Panc1 (cell line): Measurements from ENCODE around the gene XIRP2. TPM values are rescaled to one million over a fixed set of nuclear protein-coding genes. Genes with fewer than 3 reads are reported as not detected.

ENCODE experiments used
- ATAC-seq: fragments of 200-7000 bp; cut with Tn5 transposase; 2 replicates; pipeline ENCODE4 v1.9.1; 2020; ENCODE audit warnings: mild to moderate bottlenecking, moderate library complexity
- BruUV-seq: library from RNA; stranded (reverse); fragments of 400-500 nt; replicated peaks from 2 replicates; lab custom pipeline; 2021; lab: Mats Ljungman, UMichigan
- CTCF ChIA-PET: fragments of 300-600 bp; sonication (Branson Sonifier 250); formaldehyde crosslinking; loops from one replicate; lab custom pipeline; 2022; ENCODE audit warnings: antibody characterized with exemption; lab: Charles Lee
- POLR2A ChIA-PET: fragments of 300-600 bp; sonication (Branson Sonifier 250); formaldehyde crosslinking; loops from one replicate; lab custom pipeline; 2022; ENCODE audit warnings: antibody characterized with exemption; lab: Charles Lee
- DNase-seq: peaks from one replicate; pipeline ENCODE4 v3.0.0-alpha.2; 2010; ENCODE audit warnings: low read depth, low spot score
- H3K27ac ChIP-seq: 2 replicates; pipeline ENCODE4 v1.5.1; 2011; ENCODE audit warnings: mild to moderate bottlenecking, low read length, inconsistent platforms
- H3K27me3 ChIP-seq: fragments of 200-500 bp; sonication (Bioruptor generic); 2 replicates; pipeline ENCODE4 v1.6.0; 2014; ENCODE audit warnings: low read length, inconsistent platforms; ENCODE audit not compliant: control insufficient read depth, insufficient read depth
- H3K36me3 ChIP-seq: fragments of 200-500 bp; sonication (Bioruptor generic); 2 replicates; pipeline ENCODE4 v1.5.1; 2014; ENCODE audit warnings: inconsistent platforms, mild to moderate bottlenecking, low read length, moderate library complexity; ENCODE audit not compliant: control insufficient read depth, insufficient read depth
- H3K4me1 ChIP-seq: 2 replicates; pipeline ENCODE4 v1.5.1; 2011; ENCODE audit warnings: inconsistent platforms, mild to moderate bottlenecking, low read length, moderate library complexity; ENCODE audit not compliant: control insufficient read depth, insufficient read depth
- H3K4me3 ChIP-seq, 2 experiments: 2 replicates each; pipeline ENCODE4 v1.5.1; 2011 to 2012; ENCODE audit warnings: low read depth in 2 of 2, low read length in 2 of 2, mild to moderate bottlenecking in 2 of 2, inconsistent platforms in 1 of 2, moderate library complexity in 1 of 2
- H3K9me3 ChIP-seq: fragments of 200-500 bp; sonication (Bioruptor generic); 2 replicates; pipeline ENCODE4 v1.5.1; 2014; ENCODE audit warnings: low read depth, mild to moderate bottlenecking, inconsistent platforms, low read length, moderate library complexity; ENCODE audit not compliant: control insufficient read depth, insufficient read depth
- CTCF ChIP-seq: fragments of 450-650 bp; IDR thresholded peaks from 2 replicates; pipeline ENCODE4 v1.5.1; 2017; ENCODE audit warnings: mild to moderate bottlenecking
- POLR2AphosphoS5 ChIP-seq: IDR thresholded peaks from 2 replicates; pipeline ENCODE4 v1.6.1; 2012; ENCODE audit warnings: mild to moderate bottlenecking, low read depth, low read length, moderate library complexity
- REST ChIP-seq, 2 experiments: IDR thresholded peaks; 2 replicates each; pipeline ENCODE4 v1.6.1; 2011 to 2012; ENCODE audit warnings: low read depth in 2 of 2, control low read depth in 1 of 2, low read length in 1 of 2, mild to moderate bottlenecking in 1 of 2, moderate library complexity in 1 of 2; ENCODE audit not compliant: insufficient read depth in 1 of 2
- SIN3A ChIP-seq: IDR thresholded peaks from 2 replicates; pipeline ENCODE4 v1.6.1; 2012; ENCODE audit warnings: low read depth, mild to moderate bottlenecking, low read length, moderate library complexity, borderline replicate concordance; ENCODE audit not compliant: insufficient read depth
- TCF7L2 ChIP-seq: IDR thresholded peaks from 2 replicates; pipeline ENCODE4 v1.6.1; 2011; ENCODE audit warnings: mild to moderate bottlenecking, low read depth, low read length, inconsistent platforms
- in situ Hi-C: cut with HindIII; loops from 2 replicates; pipeline ENCODE4 v1.10.0; 2016; ENCODE audit warnings: low sequenced_read_pairs, low pct_unique_long_range_greater_than_20kb
- intact Hi-C: fragments of 100-400 bp; cut with micrococcal nuclease; formaldehyde crosslinking; loops from one replicate; pipeline ENCODE4 v1.10.0; 2022; ENCODE audit not compliant: unreplicated experiment
- total RNA-seq: library from RNA; stranded (reverse); gene quantifications from one replicate; pipeline ENCODE4 v1.2.1, GENCODE V29; 2021; ENCODE audit not compliant: unreplicated experiment

XIRP2 gene
- total RNA-seq, 1 experiment from 2014 or later, result not detected

GRCh38 chr2:167110345-167110744, 222.1 kb downstream of the XIRP2 start:
- TF ChIP-seq SIN3A, result no peak
- TF ChIP-seq TCF7L2, result no peak
- no peak for TF ChIP-seq REST (IDR thresholded peaks at IDR 0.05; ENCODE audit: insufficient read depth in 1 of 2, low read depth in 2 of 2, low read length in 1 of 2)
- no peak for TF ChIP-seq POLR2AphosphoS5
- TF ChIP-seq CTCF, result no peak
- in situ Hi-C loops (no loop called here), intact Hi-C loops (no loop called here)
- no peak overlapping the region for H3K4me3 ChIP-seq
- H3K27ac ChIP-seq, result no peak overlapping the region
- H3K27me3 ChIP-seq, result no peaks in the 10 kb centered on the region
- ChIA-PET POLR2A (no interaction called here), CTCF (no interaction called here)
- BruUV-seq, result no TSS peak
- H3K9me3 ChIP-seq, result no peaks in the 10 kb centered on the region; the same call in 1 of the 2 replicates
- ATAC-seq (no peak), DNase-seq (no peak)
- no peaks in the 10 kb centered on the region for H3K36me3 ChIP-seq
- no peaks in the 10 kb centered on the region for H3K4me1 ChIP-seq

- POLR2A ChIA-PET, result no interaction called here
- Histone ChIP-seq H3K36me3 (no peaks in the 10 kb centered on the region), H3K27ac (no peak overlapping the region), H3K27me3 (no peaks in the 10 kb centered on the region), H3K4me1 (no peaks in the 10 kb centered on the region), H3K4me3 (no peak overlapping the region), H3K9me3 (no peaks in the 10 kb centered on the region)
- DNase-seq, result no peak
- intact Hi-C loops, result no loop called here
- in situ Hi-C loops, result no loop called here
- ATAC-seq, result no peak
- TF ChIP-seq POLR2AphosphoS5, result no peak
- no peak for TF ChIP-seq SIN3A
- TF ChIP-seq CTCF, result no peak
- no peak for TF ChIP-seq REST (IDR thresholded peaks at IDR 0.05; ENCODE audit: insufficient read depth in 1 of 2, low read depth in 2 of 2, low read length in 1 of 2)
- no peak for TF ChIP-seq TCF7L2
- CTCF ChIA-PET, result no interaction called here
- no TSS peak for BruUV-seq
Measured at GRCh38 chr2:167114018-167114417, 225.7 kb downstream of the XIRP2 start.
